NCI-H510A treated with DMSO at 0.1 percent for 48 hours (cell line): ENCODE data around the gene CPSF3.

Source experiments
- DNase-seq: peaks from one replicate; lab custom pipeline; 2025; lab: John Stamatoyannopoulos, UW

The CPSF3 gene

DNA sequence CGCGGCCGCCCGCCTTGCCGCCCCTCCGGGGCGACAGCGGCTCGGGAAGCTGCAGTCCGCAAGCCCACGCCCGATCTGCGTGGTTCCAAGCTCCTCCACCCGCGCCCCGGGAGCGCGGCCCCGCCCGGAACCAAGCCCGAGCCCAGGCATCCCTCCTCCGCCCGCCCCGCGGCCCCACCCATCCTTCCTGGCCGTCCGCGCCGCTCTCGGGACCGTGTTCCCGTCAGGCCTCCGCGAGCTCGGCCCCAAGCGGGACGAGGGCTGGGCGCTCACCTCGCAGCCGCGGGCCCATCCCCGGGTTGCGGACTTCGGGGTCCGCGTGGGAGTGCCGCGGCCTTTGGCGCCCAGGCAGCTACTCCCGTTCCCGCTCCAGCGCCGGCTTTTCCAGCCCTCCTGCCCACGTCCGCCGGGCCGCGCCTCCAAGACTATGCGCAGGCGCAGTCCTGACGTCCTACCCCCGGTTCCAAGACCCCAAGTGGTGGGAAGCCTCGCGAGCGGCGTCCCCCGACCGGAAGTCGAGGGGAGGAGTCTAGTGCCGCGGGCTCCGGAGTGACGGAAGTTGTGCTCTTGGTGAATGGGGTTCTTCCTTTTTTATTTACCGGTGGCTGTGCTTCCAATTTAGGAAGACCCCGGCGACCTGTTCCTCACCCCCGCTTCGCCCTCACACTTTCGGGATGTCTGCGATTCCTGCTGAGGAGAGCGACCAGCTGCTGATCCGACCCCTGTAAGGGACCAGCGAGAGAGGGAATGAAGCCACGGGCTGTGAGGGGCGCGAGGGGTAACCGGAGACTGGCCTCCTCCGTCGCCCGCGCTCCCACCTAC is at the start of gene CPSF3, which contains the start of gene ITGB1BP1:
Gene CPSF3 (plus strand): TSS at position 555 of the 822 bp plus-strand sequence. CDS start 120 bp downstream, at position 675.
Gene ITGB1BP1 (minus strand): TSS at position 429 of the 822 bp plus-strand sequence. CDS start 4,831 bp downstream, outside the sequence.
- DNase-seq, result peak; percentile 97

GRCh38 chr2:9374071-9374730 is 49.3 kb upstream of the CPSF3 start:
- no peak for DNase-seq

DNA sequence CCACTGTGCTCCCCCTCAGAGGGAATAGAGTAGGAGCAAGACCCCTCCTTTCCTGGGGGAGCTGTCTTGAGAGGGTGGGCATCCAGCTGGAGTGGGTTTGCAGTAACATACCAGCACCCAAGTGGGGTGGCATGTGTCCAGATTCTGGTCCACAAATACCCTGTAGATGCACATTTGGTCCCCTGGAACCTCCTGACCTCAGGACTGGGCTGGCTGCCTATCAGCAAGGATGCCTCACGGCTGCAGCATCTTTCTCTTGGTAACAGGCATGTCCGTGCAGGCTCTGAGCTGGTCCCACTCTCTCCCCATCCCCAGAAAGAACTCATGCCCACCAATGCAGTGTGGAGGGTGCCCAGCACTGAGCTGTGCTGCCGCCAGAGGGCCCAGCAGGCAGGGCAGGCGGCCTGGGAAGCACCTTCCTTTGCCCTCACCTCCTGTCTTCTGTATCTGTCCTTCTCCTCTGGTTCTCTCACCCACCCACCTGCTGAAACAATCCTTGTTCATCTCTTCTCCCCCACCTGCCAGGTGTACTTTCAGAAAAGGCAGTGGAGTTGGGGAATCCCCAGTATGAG is 47.5 kb upstream of the CPSF3 start:
- DNase-seq, result no peak

- DNase-seq, result no peak
Observed at GRCh38 chr2:9377461-9378097, 45.9 kb upstream of the CPSF3 start.

- DNase-seq, result no peak
Observed at GRCh38 chr2:9378433-9379390, 44.7 kb upstream of the CPSF3 start.

DNA sequence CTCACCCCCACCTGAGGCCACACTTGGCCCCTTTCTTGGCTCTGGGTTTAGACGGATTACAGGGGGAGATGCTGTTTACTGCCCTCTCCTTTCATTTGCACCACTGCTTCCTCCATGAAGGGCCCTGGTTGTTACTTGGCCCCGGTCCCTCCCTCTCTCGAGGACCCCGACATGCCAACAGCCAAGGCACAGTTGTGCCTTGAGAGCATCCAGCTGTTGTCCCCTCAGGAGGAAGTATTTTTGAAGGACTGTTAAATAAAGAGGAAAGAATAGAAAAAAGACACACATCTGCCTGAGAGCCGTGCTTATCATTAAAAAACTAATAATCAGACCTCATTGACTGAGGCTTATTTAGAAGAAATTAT is 44.1 kb upstream of the CPSF3 start:
- no peak for DNase-seq

- no peak for DNase-seq
Observed at GRCh38 chr2:9380702-9381628, 42.5 kb upstream of the CPSF3 start.

GRCh38 chr2:9382604-9383235 is 40.7 kb upstream of the CPSF3 start:
- DNase-seq, result no peak

DNA sequence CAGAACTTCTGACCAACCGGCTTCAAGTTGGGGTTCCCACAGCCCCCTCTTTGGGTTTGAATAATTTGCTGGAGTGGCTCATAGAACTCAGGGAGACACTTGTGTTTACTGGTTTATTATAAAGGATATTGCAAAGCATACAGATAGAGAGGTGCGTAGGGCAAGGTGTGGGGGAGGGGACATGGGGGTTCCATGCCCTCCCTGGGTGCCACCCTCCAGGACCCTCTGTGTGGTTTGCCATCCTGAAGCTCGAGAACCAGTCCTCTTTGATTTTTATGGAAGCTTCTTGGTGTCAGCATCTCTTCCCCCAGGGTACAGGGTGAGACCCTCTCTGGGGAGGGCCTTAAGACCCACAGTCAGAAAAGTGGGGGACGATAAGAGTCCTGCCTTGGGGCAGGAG is 38.9 kb upstream of the CPSF3 start:
- DNase-seq, result no peak

DNA sequence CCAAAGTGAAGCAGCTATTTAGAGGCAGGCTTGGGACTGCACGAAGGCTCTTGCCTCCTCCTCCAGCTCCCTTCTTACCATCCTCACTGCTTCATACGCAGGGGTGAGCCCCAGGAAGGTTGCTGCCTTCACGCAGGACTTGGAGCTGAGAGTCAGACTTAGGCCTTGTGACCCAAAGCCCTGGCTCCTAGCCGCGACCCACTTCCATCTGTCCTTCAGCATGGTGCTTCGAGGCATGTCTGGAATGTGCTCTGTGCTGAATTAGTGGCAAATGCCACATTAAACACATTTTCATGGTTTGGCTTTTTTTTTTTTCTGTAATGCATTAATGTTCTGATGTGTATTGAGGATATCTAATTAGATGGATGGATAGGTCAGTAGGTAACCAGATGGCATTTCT is 37.6 kb upstream of the CPSF3 start:
- no peak for DNase-seq

- no peak for DNase-seq
Observed at GRCh38 chr2:9388199-9388681, 35.2 kb upstream of the CPSF3 start.

- DNase-seq, result no peak
Observed at GRCh38 chr2:9388950-9389911, 34.2 kb upstream of the CPSF3 start.

GRCh38 chr2:9390151-9390850 is 33.2 kb upstream of the CPSF3 start:
- no peak for DNase-seq

DNA sequence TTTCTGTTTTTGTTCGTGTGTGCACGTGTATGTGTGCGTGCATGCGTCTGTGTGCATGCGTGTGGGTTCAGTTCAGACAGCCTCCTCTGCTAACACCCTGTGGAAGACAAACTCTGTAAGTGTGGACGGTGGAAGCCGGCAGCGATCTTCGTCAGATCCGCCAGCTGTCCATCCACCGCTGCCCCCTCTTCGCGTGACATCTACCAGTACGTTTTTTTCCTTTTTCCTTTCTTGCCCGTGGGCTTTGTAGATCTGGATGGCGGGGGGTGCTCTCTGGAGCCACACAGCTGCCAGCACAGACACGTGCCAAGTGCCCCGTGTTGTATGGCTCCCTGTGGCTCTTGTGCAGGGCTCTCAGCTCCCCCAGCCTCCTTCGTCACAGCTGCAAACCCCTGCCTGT is 32.5 kb upstream of the CPSF3 start:
- DNase-seq, result no peak

- no peak for DNase-seq
Observed at GRCh38 chr2:9391961-9392720, 31.3 kb upstream of the CPSF3 start.

DNA sequence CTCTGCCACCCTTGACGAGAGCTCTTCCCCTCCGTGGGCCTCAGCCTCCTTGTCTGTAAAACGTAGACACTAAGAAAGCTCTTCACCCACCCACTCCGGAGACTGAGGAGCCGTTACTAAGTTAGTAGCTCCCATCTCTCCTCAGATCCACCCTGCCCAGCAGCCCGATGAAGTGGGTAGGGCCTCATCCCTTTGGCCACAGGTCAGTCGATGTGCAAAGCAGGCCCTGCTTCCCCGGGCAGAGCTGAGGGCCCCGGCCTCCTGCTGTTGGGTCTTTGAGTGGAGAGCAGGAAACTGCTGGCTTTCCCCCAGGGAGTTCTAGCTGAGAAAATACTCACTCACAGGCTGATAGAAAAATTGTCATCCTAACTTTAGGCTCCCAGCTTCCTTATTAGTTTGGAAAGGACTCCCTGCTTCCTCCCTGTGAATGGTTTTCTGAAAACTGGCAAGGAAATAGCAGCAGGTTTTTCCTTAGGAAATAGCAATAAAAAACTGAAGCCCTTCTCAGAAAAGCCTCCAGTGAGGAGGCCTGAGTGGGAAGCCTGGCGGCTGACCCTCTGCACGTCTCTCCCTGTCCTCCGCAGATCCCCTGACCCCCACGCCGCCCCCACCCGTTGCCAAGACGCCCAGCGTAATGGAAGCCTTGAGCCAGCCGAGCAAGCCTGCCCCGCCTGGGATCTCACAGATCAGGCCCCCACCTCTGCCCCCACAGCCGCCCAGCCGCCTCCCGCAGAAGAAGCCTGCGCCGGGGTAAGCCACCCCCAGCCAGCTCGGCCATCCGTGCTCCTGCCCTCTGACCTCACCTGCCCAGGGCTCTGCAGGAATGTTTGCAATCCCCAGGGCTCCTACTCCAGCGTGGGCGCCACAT is 30.3 kb upstream of the CPSF3 start:
- DNase-seq, result no peak
